Vagina (tissue), 2 donors: Measurements from ENCODE around the gene MPP2.

Experiments
- POLR2A ChIP-seq, 2 donors: fragments of 450-650 bp; IDR thresholded peaks; one replicate each; pipeline ENCODE4 v1.6.1; 2017; ENCODE audit warnings: antibody characterized with exemption in 2 of 2, mild to moderate bottlenecking in 2 of 2, moderate library complexity in 2 of 2
- TF ChIP-seq, protein P1 (sequence below), 3 experiments: fragments of 450-650 bp in 2 of 3; fragments of 200-600 bp in 1 of 3; sonication (generic) in 1 of 3; IDR thresholded peaks; one replicate each; pipeline ENCODE4 v1.5.1; 2017 to 2019; ENCODE audit warnings: antibody characterized with exemption in 3 of 3, mild to moderate bottlenecking in 2 of 3, moderate library complexity in 2 of 3

DNA sequence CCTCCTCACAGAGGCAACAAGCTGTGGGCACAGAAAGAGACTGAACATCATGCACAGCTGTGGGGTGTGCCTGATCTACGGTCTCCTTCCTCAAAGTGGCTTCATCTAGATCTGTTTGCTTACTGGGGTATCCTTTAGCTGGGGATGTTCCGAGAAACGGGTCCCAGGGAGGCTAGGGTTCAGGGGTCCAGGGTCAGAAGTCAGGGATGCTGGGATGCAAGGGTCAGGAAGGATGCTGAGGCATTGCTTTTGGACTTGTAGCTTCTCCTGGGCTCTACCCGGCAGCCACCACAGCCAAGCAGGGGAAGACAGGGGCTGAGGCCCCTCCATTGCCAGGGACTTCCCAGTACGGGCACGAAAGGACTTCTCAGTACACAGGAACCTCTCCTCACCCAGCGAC lies 53.8 kb downstream of the MPP2 start:
- TF ChIP-seq, protein P1, sequence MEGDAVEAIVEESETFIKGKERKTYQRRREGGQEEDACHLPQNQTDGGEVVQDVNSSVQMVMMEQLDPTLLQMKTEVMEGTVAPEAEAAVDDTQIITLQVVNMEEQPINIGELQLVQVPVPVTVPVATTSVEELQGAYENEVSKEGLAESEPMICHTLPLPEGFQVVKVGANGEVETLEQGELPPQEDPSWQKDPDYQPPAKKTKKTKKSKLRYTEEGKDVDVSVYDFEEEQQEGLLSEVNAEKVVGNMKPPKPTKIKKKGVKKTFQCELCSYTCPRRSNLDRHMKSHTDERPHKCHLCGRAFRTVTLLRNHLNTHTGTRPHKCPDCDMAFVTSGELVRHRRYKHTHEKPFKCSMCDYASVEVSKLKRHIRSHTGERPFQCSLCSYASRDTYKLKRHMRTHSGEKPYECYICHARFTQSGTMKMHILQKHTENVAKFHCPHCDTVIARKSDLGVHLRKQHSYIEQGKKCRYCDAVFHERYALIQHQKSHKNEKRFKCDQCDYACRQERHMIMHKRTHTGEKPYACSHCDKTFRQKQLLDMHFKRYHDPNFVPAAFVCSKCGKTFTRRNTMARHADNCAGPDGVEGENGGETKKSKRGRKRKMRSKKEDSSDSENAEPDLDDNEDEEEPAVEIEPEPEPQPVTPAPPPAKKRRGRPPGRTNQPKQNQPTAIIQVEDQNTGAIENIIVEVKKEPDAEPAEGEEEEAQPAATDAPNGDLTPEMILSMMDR (IDR thresholded peaks at IDR 0.05), result no peak
- TF ChIP-seq POLR2A (IDR thresholded peaks at IDR 0.05), result no peak
